GM13977 (cell line): ENCODE measurements around the gene GLRB.

Source experiments
- DNase-seq: peaks from one replicate; pipeline ENCODE4 v3.0.0; 2012; ENCODE audit warnings: low spot score
- CTCF ChIP-seq: IDR thresholded peaks from 2 replicates; pipeline ENCODE4 v1.5.1; 2012; ENCODE audit warnings: mild to moderate bottlenecking, control low read depth; ENCODE audit not compliant: insufficient read depth; ENCODE audit errors: extremely low read depth, missing control alignments
- in situ Hi-C: fragments of 300-500 bp; cut with MboI; formaldehyde crosslinking; loops from one replicate; pipeline ENCODE4 v1.12.0; 2022; ENCODE audit warnings: low sequenced_read_pairs, low pct_unique_long_range_greater_than_20kb, mixed read lengths, inconsistent platforms; ENCODE audit not compliant: unreplicated experiment

Gene GLRB

GRCh38 chr4:157075811-157076577, at the start of gene GLRB:
Gene GLRB, plus strand, starts transcription at chr4:157076150. Its CDS starts 1,875 bp downstream, at chr4:157078025.
- peak; percentile 38 for DNase-seq
- TF ChIP-seq CTCF, result no peak
- in situ Hi-C loops, result no loop called here

GRCh38 chr4:157035471-157035870, 40.5 kb upstream of the GLRB start:
- TF ChIP-seq CTCF, result no peak
- in situ Hi-C loops, result no loop called here
- DNase-seq, result no peak

- no peak for TF ChIP-seq CTCF
- in situ Hi-C loops, result no loop called here
- DNase-seq, result no peak
These were observed 35.5 kb upstream of the GLRB start for GRCh38 chr4:157040405-157040804.

GRCh38 chr4:157043131-157043530, 32.8 kb upstream of the GLRB start:
- no peak for DNase-seq
- TF ChIP-seq CTCF, result no peak
- in situ Hi-C loops, result no loop called here

- in situ Hi-C loops, result no loop called here
- TF ChIP-seq CTCF, result peak; percentile 58
- DNase-seq, result peak; percentile 33
These were observed 30.3 kb upstream of the GLRB start for GRCh38 chr4:157045507-157046127.

GRCh38 chr4:157048248-157048647, 27.7 kb upstream of the GLRB start:
- DNase-seq, result no peak
- in situ Hi-C loops, result no loop called here
- no peak for TF ChIP-seq CTCF
